GM12865 (cell line): Measurements from ENCODE around the gene PDLIM7.

Experiments used
- DNase-seq: peaks from one replicate; pipeline ENCODE4 v3.0.0; 2010; ENCODE audit warnings: low read depth
- H3K4me3 ChIP-seq: 2 replicates; pipeline ENCODE4 v1.5.1; 2011; ENCODE audit warnings: mild to moderate bottlenecking, low read depth, low read length, control low read depth
- TF ChIP-seq, protein P1 (sequence below): IDR thresholded peaks from 2 replicates; pipeline ENCODE4 v1.5.1; 2011; ENCODE audit warnings: low read length, control low read depth, low read depth, inconsistent platforms; ENCODE audit not compliant: insufficient read depth; ENCODE audit errors: missing control alignments

PDLIM7 gene

DNA sequence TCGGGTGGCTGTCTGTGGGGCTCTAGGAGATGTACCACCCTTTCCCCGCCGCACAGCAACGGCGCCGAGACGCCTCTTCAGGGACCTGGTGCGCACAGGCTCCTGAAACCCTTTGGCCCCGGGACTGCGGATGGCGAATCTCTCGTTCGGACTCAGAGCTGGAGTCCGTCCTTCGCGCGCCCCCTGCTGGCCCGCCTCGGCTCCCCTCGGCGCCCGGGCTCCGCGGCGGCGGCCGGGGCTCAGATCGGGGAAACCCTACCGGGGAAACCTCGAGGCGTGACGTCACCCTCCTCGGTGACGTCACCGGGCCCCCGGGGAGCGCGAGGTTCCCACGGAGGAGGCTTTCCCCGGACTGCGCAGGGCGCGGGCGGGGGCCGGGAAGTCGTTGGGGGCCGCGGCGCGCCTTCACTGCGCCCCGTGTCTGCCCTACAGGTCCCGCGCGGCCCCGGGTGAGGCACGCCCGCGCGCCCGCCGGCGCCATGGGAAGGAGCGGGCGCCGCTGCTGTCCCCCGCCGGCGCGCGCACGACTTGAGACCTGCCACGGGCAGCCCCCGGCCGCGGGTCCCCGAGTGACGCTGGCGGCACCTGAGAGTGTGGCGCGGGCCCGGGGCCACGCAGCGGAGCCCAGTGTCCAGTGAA lies 42.9 kb downstream of the PDLIM7 start:
- DNase-seq, result peak; percentile 93
- TF ChIP-seq, protein P1, sequence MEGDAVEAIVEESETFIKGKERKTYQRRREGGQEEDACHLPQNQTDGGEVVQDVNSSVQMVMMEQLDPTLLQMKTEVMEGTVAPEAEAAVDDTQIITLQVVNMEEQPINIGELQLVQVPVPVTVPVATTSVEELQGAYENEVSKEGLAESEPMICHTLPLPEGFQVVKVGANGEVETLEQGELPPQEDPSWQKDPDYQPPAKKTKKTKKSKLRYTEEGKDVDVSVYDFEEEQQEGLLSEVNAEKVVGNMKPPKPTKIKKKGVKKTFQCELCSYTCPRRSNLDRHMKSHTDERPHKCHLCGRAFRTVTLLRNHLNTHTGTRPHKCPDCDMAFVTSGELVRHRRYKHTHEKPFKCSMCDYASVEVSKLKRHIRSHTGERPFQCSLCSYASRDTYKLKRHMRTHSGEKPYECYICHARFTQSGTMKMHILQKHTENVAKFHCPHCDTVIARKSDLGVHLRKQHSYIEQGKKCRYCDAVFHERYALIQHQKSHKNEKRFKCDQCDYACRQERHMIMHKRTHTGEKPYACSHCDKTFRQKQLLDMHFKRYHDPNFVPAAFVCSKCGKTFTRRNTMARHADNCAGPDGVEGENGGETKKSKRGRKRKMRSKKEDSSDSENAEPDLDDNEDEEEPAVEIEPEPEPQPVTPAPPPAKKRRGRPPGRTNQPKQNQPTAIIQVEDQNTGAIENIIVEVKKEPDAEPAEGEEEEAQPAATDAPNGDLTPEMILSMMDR, result peak; percentile 80

DNA sequence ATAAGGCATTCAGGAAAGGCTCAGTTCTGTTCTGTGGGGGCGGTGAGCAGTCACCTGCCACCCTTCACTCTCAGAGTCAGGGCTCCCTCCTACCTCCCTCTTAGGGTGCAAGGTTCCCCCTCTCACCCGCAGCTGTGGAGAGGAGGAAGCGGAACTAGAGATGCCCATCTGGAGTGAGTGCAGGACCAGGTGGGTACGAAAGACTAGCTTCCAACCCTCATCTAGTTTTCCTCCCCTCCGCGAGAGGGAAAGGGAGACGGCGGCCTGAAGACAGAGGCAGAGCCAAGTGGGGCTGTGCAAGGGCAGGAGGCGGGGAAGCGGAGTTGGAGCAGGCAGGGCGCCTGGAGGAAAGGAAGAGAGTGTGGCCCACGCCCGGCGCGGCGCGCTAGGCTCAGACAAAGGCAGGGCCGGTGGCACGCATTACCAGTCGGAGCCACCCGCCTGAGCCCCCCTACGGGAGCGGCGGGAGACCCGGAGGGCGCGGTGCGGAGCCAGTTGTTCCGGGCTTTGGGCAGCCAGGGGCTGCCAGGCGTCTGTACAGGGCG lies 43.5 kb downstream of the PDLIM7 start:
- peak overlapping the region; percentile 51 for H3K4me3 ChIP-seq
- TF ChIP-seq, protein P1, result no peak
- no peak for DNase-seq

More for the DNA sequence above, 42.9 kb downstream of the PDLIM7 start:
- peak overlapping the region; percentile 51 for H3K4me3 ChIP-seq

DNA sequence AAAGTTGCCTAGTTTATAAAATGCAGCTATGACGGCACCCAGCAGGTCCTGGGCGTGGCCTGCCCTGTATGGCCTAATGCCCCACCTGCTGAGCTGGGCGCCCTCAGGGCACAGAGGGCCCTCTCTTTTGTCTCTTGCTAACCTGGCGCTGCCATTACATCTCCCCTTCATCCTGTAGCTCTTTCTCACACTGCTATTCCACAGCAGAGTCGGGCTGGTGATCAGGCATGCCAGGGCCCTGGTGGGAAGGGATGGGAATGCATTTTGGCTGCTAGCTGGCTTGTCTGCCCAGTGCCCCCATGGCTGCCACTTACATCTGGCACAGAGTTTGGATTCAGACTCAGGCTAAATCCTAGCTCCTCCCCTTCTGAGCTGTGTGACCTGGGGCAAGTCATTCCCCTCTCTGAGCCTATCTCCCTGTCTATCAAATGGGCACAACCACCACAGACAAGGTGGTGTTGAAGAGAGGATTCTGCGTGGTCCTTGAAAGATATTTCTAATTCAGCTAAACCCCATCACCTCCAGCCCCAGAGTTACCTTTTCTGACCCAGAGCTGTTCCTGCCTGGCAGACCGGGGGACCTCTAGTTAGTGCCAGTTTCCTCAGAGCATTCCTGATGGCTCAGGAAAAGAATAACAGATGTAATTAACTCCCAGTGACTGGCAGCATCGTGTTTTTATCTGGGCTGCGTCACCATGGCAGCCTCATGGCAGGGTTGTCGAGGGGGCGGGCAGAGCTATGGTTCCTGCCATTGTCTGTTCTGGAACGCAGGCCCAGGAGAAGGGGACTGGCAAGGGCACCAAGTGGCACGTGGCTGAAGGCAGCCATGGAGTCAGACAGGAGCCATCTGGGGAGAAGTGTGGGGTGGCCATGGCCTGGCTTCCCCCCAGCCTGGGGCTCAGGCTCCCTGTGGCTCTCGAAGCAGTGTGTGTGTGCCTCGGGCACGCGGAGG lies 44.4 kb downstream of the PDLIM7 start:
- TF ChIP-seq, protein P1, result no peak
- DNase-seq, result no peak
- no peak overlapping the region for H3K4me3 ChIP-seq

DNA sequence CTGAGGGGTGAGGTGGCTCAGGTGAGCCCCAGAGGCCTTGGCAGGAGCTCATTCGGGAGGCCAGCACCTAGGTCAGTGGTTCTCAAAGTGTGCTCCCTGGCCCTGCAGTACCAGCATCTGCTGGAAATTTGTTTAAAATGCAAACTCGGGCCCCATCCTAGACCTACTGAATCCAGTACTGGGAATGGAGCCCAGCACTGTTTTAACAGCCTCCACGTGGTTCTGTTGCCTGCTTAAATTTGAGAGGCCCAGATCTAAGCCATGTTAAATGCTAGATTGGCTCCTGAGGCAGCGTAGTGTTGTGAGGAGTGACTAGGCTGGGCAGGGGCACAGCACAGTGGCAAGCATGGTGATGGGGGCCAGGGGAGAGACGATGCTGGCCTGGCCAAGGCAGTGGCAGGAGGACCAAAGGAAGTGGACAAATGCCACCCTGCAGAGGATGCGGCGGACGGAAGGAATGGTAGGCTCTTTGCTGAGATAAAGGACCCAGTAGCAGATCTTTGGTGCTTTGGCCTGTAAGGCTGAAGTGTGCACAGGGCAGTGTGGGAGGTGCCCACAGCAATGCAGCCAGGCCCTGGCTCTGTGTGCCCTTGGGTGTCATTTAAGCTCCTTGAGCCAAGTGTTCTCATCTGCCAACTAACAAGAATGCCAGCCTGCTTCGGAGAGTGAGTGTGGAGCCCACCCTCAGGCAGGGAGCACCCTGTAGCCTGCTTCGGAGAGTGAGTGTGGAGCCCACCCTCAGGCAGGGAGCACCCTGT lies 46.6 kb downstream of the PDLIM7 start:
- DNase-seq, result no peak
- no peak overlapping the region for H3K4me3 ChIP-seq
- TF ChIP-seq, protein P1, result no peak

DNA sequence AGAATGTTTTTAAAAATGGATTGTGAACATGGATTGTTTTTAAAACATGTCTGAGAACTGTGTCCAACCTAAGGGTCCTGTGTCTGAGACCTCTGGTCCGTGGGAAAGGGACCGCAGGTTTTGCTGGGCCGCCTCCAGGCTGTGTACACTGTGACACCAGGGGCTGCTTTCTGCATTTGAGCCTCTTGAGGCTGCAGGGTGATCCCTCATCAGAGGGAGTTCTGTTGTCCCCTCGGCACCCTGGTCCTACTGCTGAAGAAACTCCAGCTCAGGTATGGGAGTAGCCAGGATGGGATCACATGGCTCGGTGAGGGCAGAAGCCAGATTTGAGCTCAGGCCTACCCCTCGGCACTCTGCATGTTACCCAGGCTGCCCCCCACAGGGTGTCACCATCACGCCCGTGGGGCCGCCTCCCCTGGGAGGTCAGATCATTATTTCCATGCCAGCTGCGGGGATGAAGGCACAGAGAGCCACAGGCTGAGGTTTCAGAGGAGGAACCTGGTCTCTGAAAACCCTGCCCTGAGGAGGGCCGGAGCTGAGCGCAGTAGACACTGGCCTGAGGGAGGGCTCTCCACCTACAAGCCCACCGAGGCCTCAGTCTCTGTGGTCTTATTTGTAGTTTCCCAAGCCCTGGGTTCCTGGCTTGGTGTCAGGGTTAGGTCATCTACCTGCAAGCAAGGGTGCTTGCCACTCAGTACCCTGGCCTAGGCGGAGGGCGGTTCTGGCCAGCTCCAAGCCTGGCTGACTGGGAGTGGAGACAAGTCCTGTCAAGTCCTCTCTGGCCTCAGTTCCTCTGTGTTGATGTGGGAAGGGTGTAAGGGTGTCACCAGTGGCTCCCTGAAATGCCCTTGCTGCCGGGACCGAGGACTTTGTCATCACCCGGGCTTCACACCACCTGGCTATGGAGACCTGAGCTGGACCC lies 48.0 kb downstream of the PDLIM7 start:
- H3K4me3 ChIP-seq, result no peak overlapping the region
- no peak for DNase-seq
- TF ChIP-seq, protein P1, result no peak

DNA sequence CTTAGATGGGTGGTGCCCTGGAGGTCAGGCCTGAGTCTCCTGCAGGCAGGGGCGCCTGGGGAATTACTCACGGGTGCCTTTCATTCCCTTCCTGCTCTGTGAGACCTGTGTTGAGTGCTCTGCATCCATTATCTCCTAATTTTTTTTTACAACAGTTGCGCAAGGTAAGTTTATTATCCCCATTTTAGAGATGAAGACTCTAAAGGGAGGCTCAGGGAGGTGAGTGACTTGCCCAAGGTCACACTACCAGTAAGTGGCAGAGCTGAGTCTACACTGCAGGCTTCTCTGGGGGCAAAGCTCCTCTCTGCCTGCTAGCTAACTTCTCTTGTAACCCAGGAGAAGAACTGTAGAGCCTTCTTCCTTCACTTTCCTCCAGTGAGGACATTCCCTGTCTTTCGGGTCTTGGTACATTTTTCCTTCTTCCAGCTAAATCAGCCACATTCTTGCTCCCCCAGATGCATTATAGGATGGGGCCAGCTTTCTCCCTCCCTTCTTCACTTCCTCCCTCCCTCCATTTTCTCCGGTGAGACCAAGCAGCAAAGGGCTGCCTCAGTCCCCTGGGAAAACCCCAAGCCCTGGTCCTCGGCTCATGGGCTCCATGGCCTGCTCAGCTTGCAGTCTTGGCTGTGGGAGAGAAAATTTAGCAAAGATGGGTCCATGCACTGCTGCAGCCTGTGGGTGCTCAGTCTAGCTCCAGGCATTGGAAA lies 49.0 kb downstream of the PDLIM7 start:
- no peak overlapping the region for H3K4me3 ChIP-seq
- DNase-seq, result no peak
- TF ChIP-seq, protein P1, result no peak
